ENCODE data around the gene PHLDB2. TPM values are rescaled to one million over a fixed set of nuclear protein-coding genes. Genes with fewer than 3 reads are reported as not detected.
A peak's percentile ranks its signal among the peaks of the same experiment; 100 is the strongest.

Gene PHLDB2
- total and polyA plus RNA-seq, 2 of the 13 experiments (the other 11 are each of a cell fraction or from before 2014, with no cell fraction given): 8.4 to 23.6 TPM

DNA sequence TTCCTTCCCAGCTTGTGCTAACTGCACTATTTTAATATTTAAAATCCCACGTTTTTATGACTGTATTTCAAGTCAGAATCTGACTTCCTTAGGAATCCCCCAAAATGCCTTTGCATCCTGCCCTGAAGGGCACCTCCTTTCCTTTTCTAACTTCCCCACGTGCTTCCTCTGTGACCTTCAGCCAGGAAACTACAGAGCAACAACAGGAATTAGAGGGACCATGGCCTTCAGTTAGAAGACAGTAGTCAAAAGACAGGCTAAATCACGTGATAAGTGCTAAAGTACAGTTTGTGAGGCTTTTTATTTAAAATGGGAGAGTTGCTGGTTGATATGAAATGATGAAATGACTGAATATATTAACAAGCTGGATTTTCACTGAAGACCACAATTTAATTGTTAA, 108.0 kb downstream of the PHLDB2 start:
- intact Hi-C loops (cut with micrococcal nuclease; ENCODE audit: unreplicated experiment): loop anchor here (1.0 kb wide), 4 partner anchors 72 to 298 kb away; no protein-coding TSS in a partner anchor
- POLR2A ChIA-PET: interaction anchor here (2.0 kb wide), 1 partner anchor 12 kb away, joined by 8 read pairs; the partner anchor contains the start of gene ABHD10
- no peak for DNase-seq (ENCODE audit: low spot score)
- Histone ChIP-seq H3K4me2 (ENCODE audit: low read depth, low read length) (no peak overlapping the region), H2AFZ (ENCODE audit: low read length) (no peak overlapping the region), H3K4me3 (replicated peaks in 1 of 3; ENCODE audit: insufficient read depth in 1 of 3, low read depth in 2 of 3, low read length in 3 of 3) (no peak overlapping the region), H3K36me3 (replicated peaks in 1 of 2; ENCODE audit: control insufficient read depth in 1 of 2, insufficient read depth in 2 of 2, low read length in 2 of 2) (peaks cover 4 to 5% of the 10 kb centered on the region in 2 experiments; a peak in 3 of 5 replicates), H3K79me2 (ENCODE audit: insufficient read depth, low read length) (no peaks in the 10 kb centered on the region), H3K27me3 (ENCODE audit: control insufficient read depth in 1 of 2, insufficient read depth in 2 of 2, low read length in 2 of 2) (no peaks in the 10 kb centered on the region), H3K4me1 (ENCODE audit: insufficient read depth, low read length) (peaks cover 10% of the 10 kb centered on the region), H3K27ac (ENCODE audit: extremely low read length, insufficient read depth, low read length) (no peak overlapping the region), H4K20me1 (ENCODE audit: insufficient read depth, low read length) (no peaks in the 10 kb centered on the region), H3K9me3 (ENCODE audit: low read length) (no peaks in the 10 kb centered on the region), H3K9ac (ENCODE audit: insufficient read depth, low read depth, low read length) (no peak overlapping the region)
- TF ChIP-seq HNF4A (CRISPR knock-in tag; IDR thresholded peaks at IDR 0.05): 0 out of 2 replicates have a peak, but pooled peaks have one; percentile 17
- TF ChIP-seq TOPORS (CRISPR knock-in tag; IDR thresholded peaks at IDR 0.05): no peak
- TF ChIP-seq RAD51 (IDR thresholded peaks at IDR 0.05; ENCODE audit: borderline replicate concordance): peak; percentile 33; the same call in 1 of the 2 replicates
- no TSS peak for BruUV-seq (replicated peaks)
- CTCF ChIA-PET (ENCODE audit: low intra/inter-chr PET ratio, low total read pairs): interaction anchor here (1.6 to 6.1 kb wide), 3 partner anchors 72 to 298 kb away, joined by 6 to 79 read pairs (median 9); no protein-coding TSS in a partner anchor
- ATAC-seq: no peak; the same call in 2 of the 3 replicates
- no peak for FAIRE-seq
- in situ Hi-C loops (cut with HindIII; ENCODE audit: extremely low pct_ligation_motif_present, low pct_unique_long_range_greater_than_20kb): no loop called here
- WGBS (ENCODE audit: low lambda C conversion rate): 29% methylated on average over 3 of the region's 3 CpGs

DNA sequence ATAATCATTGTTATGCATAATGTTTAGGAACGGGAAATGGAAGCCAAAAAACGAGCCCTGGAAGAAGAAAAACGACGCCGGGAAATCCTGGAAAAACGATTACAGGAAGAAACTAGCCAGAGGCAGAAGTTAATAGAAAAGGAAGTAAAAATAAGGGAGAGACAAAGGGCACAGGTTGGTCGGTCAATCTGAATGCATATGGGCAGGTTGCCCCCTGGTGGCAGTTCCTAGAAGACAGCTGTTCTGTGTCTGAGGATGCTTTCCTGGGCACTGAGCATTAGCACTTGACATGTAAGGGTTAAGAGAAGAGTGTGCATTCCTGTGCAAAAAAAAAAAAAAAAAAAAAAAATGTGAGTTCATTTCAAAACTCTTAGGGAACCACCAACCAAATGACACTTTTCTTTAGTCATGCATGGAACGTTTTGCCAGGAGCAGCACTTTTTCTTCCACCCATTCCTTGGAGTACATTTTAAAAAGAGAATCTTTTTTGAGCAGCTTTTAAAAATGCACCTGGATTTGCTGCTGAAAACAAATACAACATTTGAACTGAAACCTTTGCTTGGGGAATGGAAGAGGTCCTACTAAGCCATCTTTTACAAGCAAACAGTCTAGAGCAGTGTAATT, 108.7 kb downstream of the PHLDB2 start:
- FAIRE-seq: peak; percentile 79
- 0 out of 2 replicates have a peak, but pooled peaks have one; percentile 22 for TF ChIP-seq RXRB (CRISPR knock-in tag; IDR thresholded peaks at IDR 0.05; ENCODE audit: borderline replicate concordance)
- TF ChIP-seq, protein P1, sequence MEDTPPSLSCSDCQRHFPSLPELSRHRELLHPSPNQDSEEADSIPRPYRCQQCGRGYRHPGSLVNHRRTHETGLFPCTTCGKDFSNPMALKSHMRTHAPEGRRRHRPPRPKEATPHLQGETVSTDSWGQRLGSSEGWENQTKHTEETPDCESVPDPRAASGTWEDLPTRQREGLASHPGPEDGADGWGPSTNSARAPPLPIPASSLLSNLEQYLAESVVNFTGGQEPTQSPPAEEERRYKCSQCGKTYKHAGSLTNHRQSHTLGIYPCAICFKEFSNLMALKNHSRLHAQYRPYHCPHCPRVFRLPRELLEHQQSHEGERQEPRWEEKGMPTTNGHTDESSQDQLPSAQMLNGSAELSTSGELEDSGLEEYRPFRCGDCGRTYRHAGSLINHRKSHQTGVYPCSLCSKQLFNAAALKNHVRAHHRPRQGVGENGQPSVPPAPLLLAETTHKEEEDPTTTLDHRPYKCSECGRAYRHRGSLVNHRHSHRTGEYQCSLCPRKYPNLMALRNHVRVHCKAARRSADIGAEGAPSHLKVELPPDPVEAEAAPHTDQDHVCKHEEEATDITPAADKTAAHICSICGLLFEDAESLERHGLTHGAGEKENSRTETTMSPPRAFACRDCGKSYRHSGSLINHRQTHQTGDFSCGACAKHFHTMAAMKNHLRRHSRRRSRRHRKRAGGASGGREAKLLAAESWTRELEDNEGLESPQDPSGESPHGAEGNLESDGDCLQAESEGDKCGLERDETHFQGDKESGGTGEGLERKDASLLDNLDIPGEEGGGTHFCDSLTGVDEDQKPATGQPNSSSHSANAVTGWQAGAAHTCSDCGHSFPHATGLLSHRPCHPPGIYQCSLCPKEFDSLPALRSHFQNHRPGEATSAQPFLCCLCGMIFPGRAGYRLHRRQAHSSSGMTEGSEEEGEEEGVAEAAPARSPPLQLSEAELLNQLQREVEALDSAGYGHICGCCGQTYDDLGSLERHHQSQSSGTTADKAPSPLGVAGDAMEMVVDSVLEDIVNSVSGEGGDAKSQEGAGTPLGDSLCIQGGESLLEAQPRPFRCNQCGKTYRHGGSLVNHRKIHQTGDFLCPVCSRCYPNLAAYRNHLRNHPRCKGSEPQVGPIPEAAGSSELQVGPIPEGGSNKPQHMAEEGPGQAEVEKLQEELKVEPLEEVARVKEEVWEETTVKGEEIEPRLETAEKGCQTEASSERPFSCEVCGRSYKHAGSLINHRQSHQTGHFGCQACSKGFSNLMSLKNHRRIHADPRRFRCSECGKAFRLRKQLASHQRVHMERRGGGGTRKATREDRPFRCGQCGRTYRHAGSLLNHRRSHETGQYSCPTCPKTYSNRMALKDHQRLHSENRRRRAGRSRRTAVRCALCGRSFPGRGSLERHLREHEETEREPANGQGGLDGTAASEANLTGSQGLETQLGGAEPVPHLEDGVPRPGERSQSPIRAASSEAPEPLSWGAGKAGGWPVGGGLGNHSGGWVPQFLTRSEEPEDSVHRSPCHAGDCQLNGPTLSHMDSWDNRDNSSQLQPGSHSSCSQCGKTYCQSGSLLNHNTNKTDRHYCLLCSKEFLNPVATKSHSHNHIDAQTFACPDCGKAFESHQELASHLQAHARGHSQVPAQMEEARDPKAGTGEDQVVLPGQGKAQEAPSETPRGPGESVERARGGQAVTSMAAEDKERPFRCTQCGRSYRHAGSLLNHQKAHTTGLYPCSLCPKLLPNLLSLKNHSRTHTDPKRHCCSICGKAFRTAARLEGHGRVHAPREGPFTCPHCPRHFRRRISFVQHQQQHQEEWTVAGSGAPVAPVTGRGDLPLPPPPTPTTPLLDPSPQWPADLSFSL (CRISPR knock-in tag; IDR thresholded peaks at IDR 0.05): no peak
- TF ChIP-seq FOXK2 (IDR thresholded peaks at IDR 0.05): no peak
- TF ChIP-seq TOPORS (CRISPR knock-in tag; IDR thresholded peaks at IDR 0.05): no peak
- peak; percentile 15; the same call in 1 of the 2 replicates for TF ChIP-seq ETV5 (CRISPR knock-in tag; IDR thresholded peaks at IDR 0.05; ENCODE audit: borderline replicate concordance)
- TF ChIP-seq MIXL1 (CRISPR knock-in tag; IDR thresholded peaks at IDR 0.05): 0 out of 2 replicates have a peak, but pooled peaks have one; percentile 32
- TF ChIP-seq ZNF652 (CRISPR knock-in tag; IDR thresholded peaks at IDR 0.05; ENCODE audit: borderline replicate concordance, low read depth): peak; percentile 76
- TF ChIP-seq ARNT (IDR thresholded peaks at IDR 0.05): no peak
- TF ChIP-seq SMC3 (IDR thresholded peaks at IDR 0.05; ENCODE audit: low read length): peak; percentile 95
- 0 out of 2 replicates have a peak, but pooled peaks have one; percentile 13 for TF ChIP-seq FOXA3 (CRISPR knock-in tag; IDR thresholded peaks at IDR 0.05)

More for the DNA sequence above, 108.7 kb downstream of the PHLDB2 start:
- peak; percentile 95 for ATAC-seq
- 0 out of 2 replicates have a peak overlapping the region, but pooled peaks have one; percentile 15 for H3K4me2 ChIP-seq (ENCODE audit: low read depth, low read length)
- peaks cover 4 to 5% of the 10 kb centered on the region in 2 experiments; a peak in 3 of 5 replicates for H3K36me3 ChIP-seq (replicated peaks in 1 of 2; ENCODE audit: control insufficient read depth in 1 of 2, insufficient read depth in 2 of 2, low read length in 2 of 2)
- intact Hi-C loops (cut with micrococcal nuclease; ENCODE audit: unreplicated experiment): loop anchor here (1.0 kb wide), 4 partner anchors 72 to 298 kb away; no protein-coding TSS in a partner anchor
- no peak overlapping the region for H3K9ac ChIP-seq (ENCODE audit: insufficient read depth, low read depth, low read length)
- no TSS peak for BruUV-seq (replicated peaks)
- DNase-seq (ENCODE audit: low spot score): peak; percentile 66
- H3K4me3 ChIP-seq (replicated peaks in 1 of 3; ENCODE audit: insufficient read depth in 1 of 3, low read depth in 2 of 3, low read length in 3 of 3): no peak overlapping the region
- H4K20me1 ChIP-seq (ENCODE audit: insufficient read depth, low read length): no peaks in the 10 kb centered on the region
- no peak overlapping the region for H3K27ac ChIP-seq (ENCODE audit: extremely low read length, insufficient read depth, low read length)
- H3K79me2 ChIP-seq (ENCODE audit: insufficient read depth, low read length): no peaks in the 10 kb centered on the region
- CTCF ChIA-PET (ENCODE audit: low intra/inter-chr PET ratio, low total read pairs): interaction anchor here (1.6 to 6.1 kb wide), 3 partner anchors 73 to 298 kb away, joined by 6 to 79 read pairs (median 9); no protein-coding TSS in a partner anchor
- H2AFZ ChIP-seq (ENCODE audit: low read length): no peak overlapping the region
- in situ Hi-C loops (cut with HindIII; ENCODE audit: extremely low pct_ligation_motif_present, low pct_unique_long_range_greater_than_20kb): no loop called here
- 15% methylated on average over 8 of the region's 8 CpGs for WGBS (ENCODE audit: low lambda C conversion rate)
- peaks cover 10% of the 10 kb centered on the region for H3K4me1 ChIP-seq (ENCODE audit: insufficient read depth, low read length)
- no peaks in the 10 kb centered on the region for H3K27me3 ChIP-seq (ENCODE audit: control insufficient read depth in 1 of 2, insufficient read depth in 2 of 2, low read length in 2 of 2)
- no peaks in the 10 kb centered on the region for H3K9me3 ChIP-seq (ENCODE audit: low read length)
- POLR2A ChIA-PET: interaction anchor here (2.0 kb wide), 1 partner anchor 11 kb away, joined by 8 read pairs; the partner anchor contains the start of gene ABHD10
